ENCODE results near the gene GPC3.

GRCh38 chrX:133666256-133666655, 319.1 kb downstream of the GPC3 start:
- TF ChIP-seq CTCF (IDR thresholded peaks at IDR 0.05), result no peak
- no peak for TF ChIP-seq POLR2A (IDR thresholded peaks at IDR 0.05)
- no peak for TF ChIP-seq EP300 (IDR thresholded peaks at IDR 0.05)

All from stomach (tissue), 4 donors.